Gastroesophageal sphincter (tissue), 3 donors: ENCODE results near the gene TMEM150B.

Experiments
- CTCF ChIP-seq, 4 experiments: fragments of 200-600 bp in 2 of 4; fragments of 450-650 bp in 2 of 4; sonication (generic) in 1 of 4; IDR thresholded peaks; one replicate each; pipeline ENCODE4 v1.5.1; 2017 to 2019; ENCODE audit warnings: antibody characterized with exemption in 4 of 4, mild to moderate bottlenecking in 2 of 4, moderate library complexity in 2 of 4
- EP300 ChIP-seq: sonication (generic); formaldehyde crosslinking; IDR thresholded peaks from one replicate; pipeline ENCODE4 v1.6.1; 2017; ENCODE audit warnings: antibody characterized with exemption, mild to moderate bottlenecking
- POLR2A ChIP-seq, 2 donors: fragments of 450-650 bp; IDR thresholded peaks; one replicate each; pipeline ENCODE4 v1.6.1; 2017; ENCODE audit warnings: antibody characterized with exemption in 2 of 2, mild to moderate bottlenecking in 2 of 2, moderate library complexity in 1 of 2
- POLR2AphosphoS5 ChIP-seq: sonication (generic); formaldehyde crosslinking; IDR thresholded peaks from one replicate; pipeline ENCODE4 v1.6.1; 2017; ENCODE audit warnings: antibody characterized with exemption

- TF ChIP-seq CTCF (IDR thresholded peaks at IDR 0.05) (no peak), EP300 (no peak), POLR2AphosphoS5 (no peak), POLR2A (IDR thresholded peaks at IDR 0.05) (no peak)
These were observed 58.7 kb downstream of the TMEM150B start for GRCh38 chr19:55266404-55266803.
